ENCODE data around the gene THOC6.
A peak's percentile ranks its signal among the peaks of the same experiment; 100 is the strongest.

THOC6 gene

GRCh38 chr16:3056336-3057180 is 32.7 kb downstream of the THOC6 start:
- TF ChIP-seq, protein P1, sequence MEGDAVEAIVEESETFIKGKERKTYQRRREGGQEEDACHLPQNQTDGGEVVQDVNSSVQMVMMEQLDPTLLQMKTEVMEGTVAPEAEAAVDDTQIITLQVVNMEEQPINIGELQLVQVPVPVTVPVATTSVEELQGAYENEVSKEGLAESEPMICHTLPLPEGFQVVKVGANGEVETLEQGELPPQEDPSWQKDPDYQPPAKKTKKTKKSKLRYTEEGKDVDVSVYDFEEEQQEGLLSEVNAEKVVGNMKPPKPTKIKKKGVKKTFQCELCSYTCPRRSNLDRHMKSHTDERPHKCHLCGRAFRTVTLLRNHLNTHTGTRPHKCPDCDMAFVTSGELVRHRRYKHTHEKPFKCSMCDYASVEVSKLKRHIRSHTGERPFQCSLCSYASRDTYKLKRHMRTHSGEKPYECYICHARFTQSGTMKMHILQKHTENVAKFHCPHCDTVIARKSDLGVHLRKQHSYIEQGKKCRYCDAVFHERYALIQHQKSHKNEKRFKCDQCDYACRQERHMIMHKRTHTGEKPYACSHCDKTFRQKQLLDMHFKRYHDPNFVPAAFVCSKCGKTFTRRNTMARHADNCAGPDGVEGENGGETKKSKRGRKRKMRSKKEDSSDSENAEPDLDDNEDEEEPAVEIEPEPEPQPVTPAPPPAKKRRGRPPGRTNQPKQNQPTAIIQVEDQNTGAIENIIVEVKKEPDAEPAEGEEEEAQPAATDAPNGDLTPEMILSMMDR (IDR thresholded peaks at IDR 0.05; ENCODE audit: insufficient read depth, low read depth, low read length, missing control alignments): no peak
- no peak overlapping the region for H3K4me3 ChIP-seq (ENCODE audit: low read length)
- DNase-seq (ENCODE audit: low read depth): no peak

- DNase-seq (ENCODE audit: low read depth): no peak
- no peak overlapping the region for H3K4me3 ChIP-seq (ENCODE audit: low read length)
These were observed 33.6 kb downstream of the THOC6 start for GRCh38 chr16:3057181-3058138.

DNA sequence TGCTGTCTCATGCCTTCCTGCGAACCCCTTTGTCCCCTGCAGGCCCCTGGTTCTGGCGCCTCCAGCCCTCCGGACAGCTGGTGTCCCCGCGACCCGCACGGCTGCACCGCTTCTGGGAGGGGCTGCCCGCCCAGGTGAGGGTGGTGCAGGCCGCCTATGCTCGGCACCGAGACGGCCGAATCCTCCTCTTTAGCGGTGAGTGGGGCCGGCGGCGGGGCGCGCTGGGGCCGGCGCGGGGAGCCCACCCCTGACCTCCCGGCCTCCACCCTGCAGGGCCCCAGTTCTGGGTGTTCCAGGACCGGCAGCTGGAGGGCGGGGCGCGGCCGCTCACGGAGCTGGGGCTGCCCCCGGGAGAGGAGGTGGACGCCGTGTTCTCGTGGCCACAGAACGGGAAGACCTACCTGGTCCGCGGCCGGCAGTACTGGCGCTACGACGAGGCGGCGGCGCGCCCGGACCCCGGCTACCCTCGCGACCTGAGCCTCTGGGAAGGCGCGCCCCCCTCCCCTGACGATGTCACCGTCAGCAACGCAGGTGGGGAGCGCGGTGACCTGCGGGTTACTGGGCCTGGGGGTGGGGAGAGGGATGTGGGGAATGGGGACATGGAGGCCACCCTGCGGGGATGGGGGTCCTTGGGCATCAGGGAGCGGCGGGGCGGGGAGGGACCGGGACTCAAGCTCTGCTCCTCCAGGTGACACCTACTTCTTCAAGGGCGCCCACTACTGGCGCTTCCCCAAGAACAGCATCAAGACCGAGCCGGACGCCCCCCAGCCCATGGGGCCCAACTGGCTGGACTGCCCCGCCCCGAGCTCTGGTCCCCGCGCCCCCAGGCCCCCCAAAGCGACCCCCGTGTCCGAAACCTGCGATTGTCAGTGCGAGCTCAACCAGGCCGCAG is 34.5 kb downstream of the THOC6 start:
- H3K4me3 ChIP-seq (ENCODE audit: low read length): peak overlapping the region; percentile 69
- DNase-seq (ENCODE audit: low read depth): peak; percentile 64

More at GRCh38 chr16:3057181-3058138, 33.6 kb downstream of the THOC6 start:
- TF ChIP-seq, protein P1 (IDR thresholded peaks at IDR 0.05; ENCODE audit: insufficient read depth, low read depth, low read length, missing control alignments): no peak

DNA sequence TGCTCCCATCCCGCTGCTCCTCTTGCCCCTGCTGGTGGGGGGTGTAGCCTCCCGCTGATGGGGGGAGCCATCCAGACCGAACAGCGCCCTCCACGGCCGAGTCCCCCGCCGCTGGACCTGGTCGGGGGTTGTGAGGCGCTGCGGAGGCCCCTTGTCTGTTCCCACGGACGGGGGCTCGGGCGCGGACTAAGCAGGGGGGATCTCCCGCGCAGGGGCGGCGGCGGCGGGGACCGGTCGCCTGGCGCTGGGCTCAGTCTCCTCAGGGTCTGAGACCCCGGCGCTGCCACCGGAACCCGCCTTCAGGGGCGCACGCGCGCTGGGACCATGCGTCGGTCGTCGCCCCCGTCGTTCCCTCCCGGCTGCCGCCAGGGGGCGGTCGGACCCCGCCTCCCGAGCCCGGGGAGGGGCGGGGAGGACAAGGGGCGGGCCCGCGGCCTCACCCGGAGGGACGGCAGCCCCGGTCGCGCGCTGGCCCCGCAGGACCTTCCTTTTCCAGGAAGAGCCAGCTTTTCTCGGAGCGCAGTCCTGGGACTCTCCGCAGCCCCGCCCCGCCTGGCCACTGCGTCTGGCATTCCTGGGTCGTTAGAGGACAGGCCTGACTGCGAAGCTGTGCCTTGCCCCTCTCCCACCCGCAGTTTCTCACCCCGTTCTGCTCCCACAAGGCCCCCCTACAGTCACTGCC is 35.3 kb downstream of the THOC6 start:
- TF ChIP-seq, protein P1 (IDR thresholded peaks at IDR 0.05; ENCODE audit: insufficient read depth, low read depth, low read length, missing control alignments): peak; percentile 54
- peak; percentile 77 for DNase-seq (ENCODE audit: low read depth)
- H3K4me3 ChIP-seq (ENCODE audit: low read length): peak overlapping the region; percentile 69

More for the DNA sequence above, 34.5 kb downstream of the THOC6 start:
- TF ChIP-seq, protein P1 (IDR thresholded peaks at IDR 0.05; ENCODE audit: insufficient read depth, low read depth, low read length, missing control alignments): peak; percentile 39

DNA sequence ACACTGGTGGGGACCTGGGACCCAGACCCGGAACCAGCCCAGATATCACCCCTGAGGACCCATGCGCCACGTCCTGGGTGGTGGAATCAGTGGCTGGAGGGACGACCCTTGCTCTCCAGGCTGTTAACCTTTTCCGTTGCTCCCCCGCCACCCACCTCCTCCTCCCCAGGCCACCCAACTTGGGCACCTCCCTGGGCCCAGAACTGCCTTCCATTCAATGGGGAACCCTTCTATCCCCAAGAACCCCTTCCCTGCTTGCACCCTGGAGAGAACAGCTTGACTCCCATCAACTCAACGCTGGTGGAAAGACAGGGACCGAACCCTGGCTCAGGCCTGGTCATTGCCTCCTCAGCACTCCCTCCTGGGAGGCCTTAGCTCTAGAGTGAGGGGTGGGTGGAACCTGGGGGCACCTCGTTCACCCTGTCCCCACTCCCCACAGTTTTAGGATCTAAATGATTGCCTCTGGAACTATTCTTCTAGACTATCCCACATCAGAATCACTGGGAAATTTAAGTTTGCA is 35.9 kb downstream of the THOC6 start:
- no peak for DNase-seq (ENCODE audit: low read depth)
- TF ChIP-seq, protein P1 (IDR thresholded peaks at IDR 0.05; ENCODE audit: insufficient read depth, low read depth, low read length, missing control alignments): no peak

More for the DNA sequence above, 35.9 kb downstream of the THOC6 start:
- H3K4me3 ChIP-seq (ENCODE audit: low read length): peak overlapping the region; percentile 69

All from epithelial cell of esophagus (primary cell).